Esophagus muscularis mucosa (tissue), 4 donors: ENCODE measurements around the gene MBP.

Experiments used
- EP300 ChIP-seq: sonication (generic); formaldehyde crosslinking; IDR thresholded peaks from one replicate; pipeline ENCODE4 v1.6.1; 2017; ENCODE audit warnings: antibody characterized with exemption
- POLR2A ChIP-seq: fragments of 450-650 bp; IDR thresholded peaks from one replicate; pipeline ENCODE4 v1.6.1; 2017; ENCODE audit warnings: antibody characterized with exemption, moderate library complexity, mild to moderate bottlenecking, low read depth
- POLR2AphosphoS5 ChIP-seq, 2 donors: sonication (generic); formaldehyde crosslinking; IDR thresholded peaks; one replicate each; pipeline ENCODE4 v1.6.1; 2017; ENCODE audit warnings: antibody characterized with exemption in 2 of 2
- TF ChIP-seq, protein P1 (sequence below), 3 experiments: fragments of 200-600 bp in 2 of 3; fragments of 450-650 bp in 1 of 3; sonication (generic) in 2 of 3; IDR thresholded peaks; one replicate each; pipeline ENCODE4 v1.5.1; 2017 to 2019; ENCODE audit warnings: antibody characterized with exemption in 3 of 3, mild to moderate bottlenecking in 2 of 3, moderate library complexity in 1 of 3

DNA sequence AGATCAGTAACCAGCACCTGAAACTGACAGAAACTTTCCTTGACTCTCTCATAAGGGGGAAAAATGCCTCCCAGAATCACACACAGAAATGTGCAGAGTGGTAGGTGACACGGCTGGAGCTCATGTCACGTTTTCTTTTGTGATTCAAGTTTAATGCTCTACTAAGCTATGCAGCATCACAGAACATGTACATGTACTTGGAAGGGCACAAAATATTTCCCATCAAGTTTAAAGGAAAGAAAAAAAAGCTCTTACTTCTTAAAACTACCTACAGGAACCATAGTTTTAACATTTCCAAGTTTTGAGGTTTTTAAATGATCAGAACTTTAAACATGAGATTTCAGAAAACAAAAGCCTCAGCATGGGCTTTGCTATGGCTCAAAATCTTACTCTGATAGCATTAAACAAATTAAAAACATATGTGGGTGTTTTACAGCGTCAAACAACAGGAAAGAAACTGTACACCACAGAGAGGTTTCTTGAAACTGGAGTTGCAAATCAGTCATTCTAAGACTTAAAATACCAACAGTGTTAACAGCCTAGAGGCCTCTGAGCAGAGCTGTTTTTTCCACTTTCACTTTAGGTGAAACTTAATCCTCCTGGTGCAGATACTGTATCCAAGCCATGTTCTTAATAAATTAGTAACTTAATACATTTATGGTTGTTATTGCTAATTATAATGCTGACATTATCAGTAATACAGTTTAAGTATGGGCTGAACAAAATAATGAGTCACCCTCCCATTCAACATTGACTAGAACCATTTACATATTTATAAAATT, 30.1 kb downstream of the MBP start:
- TF ChIP-seq, protein P1, sequence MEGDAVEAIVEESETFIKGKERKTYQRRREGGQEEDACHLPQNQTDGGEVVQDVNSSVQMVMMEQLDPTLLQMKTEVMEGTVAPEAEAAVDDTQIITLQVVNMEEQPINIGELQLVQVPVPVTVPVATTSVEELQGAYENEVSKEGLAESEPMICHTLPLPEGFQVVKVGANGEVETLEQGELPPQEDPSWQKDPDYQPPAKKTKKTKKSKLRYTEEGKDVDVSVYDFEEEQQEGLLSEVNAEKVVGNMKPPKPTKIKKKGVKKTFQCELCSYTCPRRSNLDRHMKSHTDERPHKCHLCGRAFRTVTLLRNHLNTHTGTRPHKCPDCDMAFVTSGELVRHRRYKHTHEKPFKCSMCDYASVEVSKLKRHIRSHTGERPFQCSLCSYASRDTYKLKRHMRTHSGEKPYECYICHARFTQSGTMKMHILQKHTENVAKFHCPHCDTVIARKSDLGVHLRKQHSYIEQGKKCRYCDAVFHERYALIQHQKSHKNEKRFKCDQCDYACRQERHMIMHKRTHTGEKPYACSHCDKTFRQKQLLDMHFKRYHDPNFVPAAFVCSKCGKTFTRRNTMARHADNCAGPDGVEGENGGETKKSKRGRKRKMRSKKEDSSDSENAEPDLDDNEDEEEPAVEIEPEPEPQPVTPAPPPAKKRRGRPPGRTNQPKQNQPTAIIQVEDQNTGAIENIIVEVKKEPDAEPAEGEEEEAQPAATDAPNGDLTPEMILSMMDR (IDR thresholded peaks at IDR 0.05) = no peak
- TF ChIP-seq POLR2AphosphoS5 (IDR thresholded peaks at IDR 0.05) = no peak
- no peak for TF ChIP-seq POLR2A
- TF ChIP-seq EP300 = no peak
